GM12878 (cell line): ENCODE results near the gene SEC14L6. TPM values are rescaled to one million over a fixed set of nuclear protein-coding genes. Genes with fewer than 3 reads are reported as not detected.
A peak's percentile ranks its signal among the peaks of the same experiment; 100 is the strongest.

Experiments
- CREB1 ChIP-seq: IDR thresholded peaks from 2 replicates; pipeline ENCODE4 v1.6.1; 2012; ENCODE audit warnings: low read depth, mild to moderate bottlenecking, inconsistent platforms
- HCFC1 ChIP-seq: fragments of 150-350 bp; IDR thresholded peaks from 2 replicates; pipeline ENCODE4 v1.6.1; 2014; ENCODE audit warnings: low read length
- KAT2A ChIP-seq: conservative IDR thresholded peaks from 2 replicates; pipeline ENCODE4 v1.6.1; 2011; ENCODE audit warnings: low read depth, low read length; ENCODE audit not compliant: control insufficient read depth
- LARP7 ChIP-seq: fragments of 450-650 bp; IDR thresholded peaks from 2 replicates; pipeline ENCODE4 v1.6.1; 2017; ENCODE audit warnings: mild to moderate bottlenecking
- MTA2 ChIP-seq: fragments of 450-650 bp; IDR thresholded peaks from 2 replicates; pipeline ENCODE4 v1.6.1; 2016; ENCODE audit warnings: low read depth, mild to moderate bottlenecking, moderate library complexity
- NFXL1 ChIP-seq: fragments of 450-650 bp; IDR thresholded peaks from 2 replicates; pipeline ENCODE4 v1.6.1; 2017; ENCODE audit warnings: antibody characterized with exemption, mild to moderate bottlenecking, borderline replicate concordance
- NFYB ChIP-seq: IDR thresholded peaks from 2 replicates; pipeline ENCODE4 v1.6.1; 2011; ENCODE audit warnings: low read depth, mild to moderate bottlenecking, low read length, improper control_type of control experiment, moderate library complexity; ENCODE audit not compliant: insufficient read depth
- NR2C2 ChIP-seq: IDR thresholded peaks from 2 replicates; pipeline ENCODE4 v1.6.1; 2011; ENCODE audit warnings: borderline replicate concordance, low read depth; ENCODE audit not compliant: control insufficient read depth, insufficient read length
- POU2F2 ChIP-seq: IDR thresholded peaks from 3 replicates; pipeline ENCODE4 v1.6.1; 2011; ENCODE audit warnings: low read depth, mild to moderate bottlenecking, low read length, borderline replicate concordance
- RBBP5 ChIP-seq: fragments of 200-600 bp; sonication (generic); conservative IDR thresholded peaks from 2 replicates; pipeline ENCODE4 v1.6.1; 2016
- TARDBP ChIP-seq: IDR thresholded peaks from 2 replicates; pipeline ENCODE4 v1.6.1; 2016; ENCODE audit warnings: borderline replicate concordance
- YBX1 ChIP-seq: fragments of 450-650 bp; IDR thresholded peaks from 2 replicates; pipeline ENCODE4 v1.6.1; 2016; ENCODE audit warnings: antibody characterized with exemption
- YY1 ChIP-seq: IDR thresholded peaks from 2 replicates; pipeline ENCODE4 v1.6.1; 2011; ENCODE audit warnings: low read depth, mild to moderate bottlenecking, low read length
- ZBED1 ChIP-seq: IDR thresholded peaks from 2 replicates; pipeline ENCODE4 v1.6.1; 2016; ENCODE audit warnings: borderline replicate concordance
- polyA plus RNA-seq, 11 experiments: library from polyadenylated mRNA; depleted of rRNA in 4 of 11; unstranded in 6 of 11; stranded (reverse) in 5 of 11; fragments of >200 nt; fragmentation: Nextera tagmentation in 4 of 11; fragmentation: Illumina TruSeq in 1 of 11; extraction: Ambion mirVana in 4 of 11; extraction: Trizol in 1 of 11; gene quantifications; 1 replicate in 1 of 11; 2 replicates in 10 of 11; pipeline versions ENCODE4 v1.2.1 to v1.2.3, GENCODE V29; 2011 to 2016; ENCODE audit warnings: inconsistent platforms in 2 of 11, missing spikeins in 2 of 11, low read depth in 1 of 11
- total RNA-seq, 4 experiments: library from RNA; depleted of rRNA in 3 of 4; stranded (reverse); fragments of >200 nt in 3 of 4; fragmentation: Illumina TruSeq in 1 of 4; extraction: Trizol in 1 of 4; gene quantifications; 2 replicates each; pipeline versions ENCODE4 v1.2.1 to v1.2.3, GENCODE V29; 2013 to 2021
- TF ChIP-seq, protein P1 (sequence below): fragments of 450-650 bp; IDR thresholded peaks from 2 replicates; pipeline ENCODE4 v1.6.1; 2017; ENCODE audit warnings: mild to moderate bottlenecking, low read depth, inconsistent platforms; ENCODE audit not compliant: poor library complexity, severe bottlenecking
- TF ChIP-seq, protein P2 (sequence below): IDR thresholded peaks from 2 replicates; pipeline ENCODE4 v1.6.1; 2011; ENCODE audit warnings: borderline replicate concordance, low read depth, mild to moderate bottlenecking, moderate library complexity, low read length; ENCODE audit not compliant: insufficient read depth, poor library complexity, severe bottlenecking
- TF ChIP-seq, protein P3 (sequence below): IDR thresholded peaks from 2 replicates; pipeline ENCODE4 v1.6.1; 2012; ENCODE audit warnings: mild to moderate bottlenecking, low read depth, low read length
- TF ChIP-seq, protein P4 (sequence below): IDR thresholded peaks from 2 replicates; pipeline ENCODE4 v1.6.1; 2011; ENCODE audit warnings: mild to moderate bottlenecking, low read depth, low read length, moderate library complexity; ENCODE audit not compliant: insufficient replicate concordance
- TF ChIP-seq, protein P5 (sequence below): fragments of 450-650 bp; IDR thresholded peaks from 2 replicates; pipeline ENCODE4 v1.6.1; 2017; ENCODE audit warnings: borderline replicate concordance

SEC14L6 gene
- total and polyA plus RNA-seq, 10 of the 15 experiments (the other 5 are each of a cell fraction or from before 2014, with no cell fraction given), result not detected

DNA sequence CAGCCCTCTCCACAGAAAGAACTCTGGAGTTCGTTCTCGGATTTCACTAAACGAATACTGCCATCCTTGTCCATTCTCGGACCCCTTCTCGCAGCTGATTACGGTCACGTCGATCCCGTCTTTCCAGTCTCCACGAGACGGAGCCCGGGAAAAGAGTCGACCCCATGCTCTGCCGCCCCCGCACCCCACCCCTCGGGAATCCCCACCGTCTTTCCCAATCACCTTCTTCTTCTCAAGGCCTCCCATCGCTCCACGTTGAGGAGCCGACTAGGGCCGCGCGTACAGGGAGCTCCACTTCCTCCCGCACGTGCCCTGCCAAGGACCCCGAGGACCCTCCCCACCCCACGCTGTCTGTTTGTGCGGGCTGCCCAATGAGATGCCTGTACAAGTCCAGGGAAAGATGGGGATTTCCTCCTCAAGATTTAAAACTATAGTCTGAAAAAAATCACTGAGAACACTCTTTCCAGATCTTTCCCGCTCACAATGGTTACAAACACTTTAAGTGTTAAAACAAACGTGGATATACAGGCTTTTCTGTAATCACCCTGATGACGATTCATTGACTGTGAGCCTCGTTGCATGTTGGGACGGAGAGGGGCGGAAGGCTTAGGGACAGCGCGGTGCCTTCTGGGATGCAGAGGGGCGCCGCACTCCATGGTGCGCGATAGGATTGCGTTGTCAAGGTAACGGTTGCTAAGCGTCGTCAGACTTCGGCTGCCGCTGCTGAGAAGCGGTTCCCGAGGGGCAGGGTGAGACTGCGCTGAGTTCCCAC is 45.2 kb upstream of the SEC14L6 start, which contains the start of gene PES1 (continued):
- TF ChIP-seq, protein P1, sequence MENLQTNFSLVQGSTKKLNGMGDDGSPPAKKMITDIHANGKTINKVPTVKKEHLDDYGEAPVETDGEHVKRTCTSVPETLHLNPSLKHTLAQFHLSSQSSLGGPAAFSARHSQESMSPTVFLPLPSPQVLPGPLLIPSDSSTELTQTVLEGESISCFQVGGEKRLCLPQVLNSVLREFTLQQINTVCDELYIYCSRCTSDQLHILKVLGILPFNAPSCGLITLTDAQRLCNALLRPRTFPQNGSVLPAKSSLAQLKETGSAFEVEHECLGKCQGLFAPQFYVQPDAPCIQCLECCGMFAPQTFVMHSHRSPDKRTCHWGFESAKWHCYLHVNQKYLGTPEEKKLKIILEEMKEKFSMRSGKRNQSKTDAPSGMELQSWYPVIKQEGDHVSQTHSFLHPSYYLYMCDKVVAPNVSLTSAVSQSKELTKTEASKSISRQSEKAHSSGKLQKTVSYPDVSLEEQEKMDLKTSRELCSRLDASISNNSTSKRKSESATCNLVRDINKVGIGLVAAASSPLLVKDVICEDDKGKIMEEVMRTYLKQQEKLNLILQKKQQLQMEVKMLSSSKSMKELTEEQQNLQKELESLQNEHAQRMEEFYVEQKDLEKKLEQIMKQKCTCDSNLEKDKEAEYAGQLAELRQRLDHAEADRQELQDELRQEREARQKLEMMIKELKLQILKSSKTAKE, result no peak
- TF ChIP-seq, protein P2, sequence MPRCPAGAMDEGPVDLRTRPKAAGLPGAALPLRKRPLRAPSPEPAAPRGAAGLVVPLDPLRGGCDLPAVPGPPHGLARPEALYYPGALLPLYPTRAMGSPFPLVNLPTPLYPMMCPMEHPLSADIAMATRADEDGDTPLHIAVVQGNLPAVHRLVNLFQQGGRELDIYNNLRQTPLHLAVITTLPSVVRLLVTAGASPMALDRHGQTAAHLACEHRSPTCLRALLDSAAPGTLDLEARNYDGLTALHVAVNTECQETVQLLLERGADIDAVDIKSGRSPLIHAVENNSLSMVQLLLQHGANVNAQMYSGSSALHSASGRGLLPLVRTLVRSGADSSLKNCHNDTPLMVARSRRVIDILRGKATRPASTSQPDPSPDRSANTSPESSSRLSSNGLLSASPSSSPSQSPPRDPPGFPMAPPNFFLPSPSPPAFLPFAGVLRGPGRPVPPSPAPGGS, result no peak
- TF ChIP-seq, protein P3, sequence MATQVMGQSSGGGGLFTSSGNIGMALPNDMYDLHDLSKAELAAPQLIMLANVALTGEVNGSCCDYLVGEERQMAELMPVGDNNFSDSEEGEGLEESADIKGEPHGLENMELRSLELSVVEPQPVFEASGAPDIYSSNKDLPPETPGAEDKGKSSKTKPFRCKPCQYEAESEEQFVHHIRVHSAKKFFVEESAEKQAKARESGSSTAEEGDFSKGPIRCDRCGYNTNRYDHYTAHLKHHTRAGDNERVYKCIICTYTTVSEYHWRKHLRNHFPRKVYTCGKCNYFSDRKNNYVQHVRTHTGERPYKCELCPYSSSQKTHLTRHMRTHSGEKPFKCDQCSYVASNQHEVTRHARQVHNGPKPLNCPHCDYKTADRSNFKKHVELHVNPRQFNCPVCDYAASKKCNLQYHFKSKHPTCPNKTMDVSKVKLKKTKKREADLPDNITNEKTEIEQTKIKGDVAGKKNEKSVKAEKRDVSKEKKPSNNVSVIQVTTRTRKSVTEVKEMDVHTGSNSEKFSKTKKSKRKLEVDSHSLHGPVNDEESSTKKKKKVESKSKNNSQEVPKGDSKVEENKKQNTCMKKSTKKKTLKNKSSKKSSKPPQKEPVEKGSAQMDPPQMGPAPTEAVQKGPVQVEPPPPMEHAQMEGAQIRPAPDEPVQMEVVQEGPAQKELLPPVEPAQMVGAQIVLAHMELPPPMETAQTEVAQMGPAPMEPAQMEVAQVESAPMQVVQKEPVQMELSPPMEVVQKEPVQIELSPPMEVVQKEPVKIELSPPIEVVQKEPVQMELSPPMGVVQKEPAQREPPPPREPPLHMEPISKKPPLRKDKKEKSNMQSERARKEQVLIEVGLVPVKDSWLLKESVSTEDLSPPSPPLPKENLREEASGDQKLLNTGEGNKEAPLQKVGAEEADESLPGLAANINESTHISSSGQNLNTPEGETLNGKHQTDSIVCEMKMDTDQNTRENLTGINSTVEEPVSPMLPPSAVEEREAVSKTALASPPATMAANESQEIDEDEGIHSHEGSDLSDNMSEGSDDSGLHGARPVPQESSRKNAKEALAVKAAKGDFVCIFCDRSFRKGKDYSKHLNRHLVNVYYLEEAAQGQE, result no peak
- 0 out of 2 replicates have a peak, but pooled peaks have one; percentile 59 for TF ChIP-seq TARDBP
- no peak for TF ChIP-seq YBX1
- TF ChIP-seq CREB1, result peak; percentile 99
- TF ChIP-seq, protein P4, sequence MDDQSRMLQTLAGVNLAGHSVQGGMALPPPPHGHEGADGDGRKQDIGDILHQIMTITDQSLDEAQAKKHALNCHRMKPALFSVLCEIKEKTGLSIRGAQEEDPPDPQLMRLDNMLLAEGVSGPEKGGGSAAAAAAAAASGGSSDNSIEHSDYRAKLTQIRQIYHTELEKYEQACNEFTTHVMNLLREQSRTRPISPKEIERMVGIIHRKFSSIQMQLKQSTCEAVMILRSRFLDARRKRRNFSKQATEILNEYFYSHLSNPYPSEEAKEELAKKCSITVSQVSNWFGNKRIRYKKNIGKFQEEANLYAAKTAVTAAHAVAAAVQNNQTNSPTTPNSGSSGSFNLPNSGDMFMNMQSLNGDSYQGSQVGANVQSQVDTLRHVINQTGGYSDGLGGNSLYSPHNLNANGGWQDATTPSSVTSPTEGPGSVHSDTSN, result no peak
- peak; percentile 80; the same call in 2 of the 3 replicates for TF ChIP-seq POU2F2
- no peak for TF ChIP-seq NFXL1
- TF ChIP-seq YY1, result peak; percentile 78; the same call in 1 of the 2 replicates
- no peak for TF ChIP-seq MTA2
- TF ChIP-seq, protein P5, sequence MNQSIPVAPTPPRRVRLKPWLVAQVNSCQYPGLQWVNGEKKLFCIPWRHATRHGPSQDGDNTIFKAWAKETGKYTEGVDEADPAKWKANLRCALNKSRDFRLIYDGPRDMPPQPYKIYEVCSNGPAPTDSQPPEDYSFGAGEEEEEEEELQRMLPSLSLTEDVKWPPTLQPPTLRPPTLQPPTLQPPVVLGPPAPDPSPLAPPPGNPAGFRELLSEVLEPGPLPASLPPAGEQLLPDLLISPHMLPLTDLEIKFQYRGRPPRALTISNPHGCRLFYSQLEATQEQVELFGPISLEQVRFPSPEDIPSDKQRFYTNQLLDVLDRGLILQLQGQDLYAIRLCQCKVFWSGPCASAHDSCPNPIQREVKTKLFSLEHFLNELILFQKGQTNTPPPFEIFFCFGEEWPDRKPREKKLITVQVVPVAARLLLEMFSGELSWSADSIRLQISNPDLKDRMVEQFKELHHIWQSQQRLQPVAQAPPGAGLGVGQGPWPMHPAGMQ, result peak; percentile 99
- peak; percentile 97 for TF ChIP-seq HCFC1
- TF ChIP-seq NFYB, result no peak
- TF ChIP-seq LARP7, result no peak
- TF ChIP-seq ZBED1, result no peak
- TF ChIP-seq RBBP5, result no peak
- TF ChIP-seq NR2C2, result no peak
- TF ChIP-seq KAT2A, result no peak
